NB4 (cell line): ENCODE results near the gene ZNF827.

Experiments used
- DNase-seq: peaks from one replicate; pipeline ENCODE4 v3.0.0; 2010; ENCODE audit warnings: low read depth
- H3K4me3 ChIP-seq: one replicate; pipeline ENCODE4 v1.5.1; 2011; ENCODE audit warnings: mild to moderate bottlenecking, low read depth, low read length, moderate library complexity
- MAX ChIP-seq: IDR thresholded peaks from 2 replicates; pipeline ENCODE4 v1.6.1; 2011; ENCODE audit warnings: low read depth, low read length
- MYC ChIP-seq: IDR thresholded peaks from 2 replicates; pipeline ENCODE4 v1.6.1; 2011; ENCODE audit warnings: low read depth, low read length
- POLR2A ChIP-seq: IDR thresholded peaks from 2 replicates; pipeline ENCODE4 v1.6.1; 2011; ENCODE audit warnings: mild to moderate bottlenecking; ENCODE audit not compliant: insufficient read length; ENCODE audit errors: extremely low read depth
- TF ChIP-seq, protein P1 (sequence below): IDR thresholded peaks from one replicate; pipeline ENCODE4 v1.5.1; 2012; ENCODE audit warnings: low read depth, low read length

Gene ZNF827

GRCh38 chr4:145885666-145886065 lies 53.0 kb downstream of the ZNF827 start:
- TF ChIP-seq MAX: no peak
- DNase-seq: no peak
- H3K4me3 ChIP-seq: no peak overlapping the region

GRCh38 chr4:145884775-145885174 lies 53.8 kb downstream of the ZNF827 start:
- H3K4me3 ChIP-seq: no peak overlapping the region
- no peak for TF ChIP-seq POLR2A
- TF ChIP-seq, protein P1, sequence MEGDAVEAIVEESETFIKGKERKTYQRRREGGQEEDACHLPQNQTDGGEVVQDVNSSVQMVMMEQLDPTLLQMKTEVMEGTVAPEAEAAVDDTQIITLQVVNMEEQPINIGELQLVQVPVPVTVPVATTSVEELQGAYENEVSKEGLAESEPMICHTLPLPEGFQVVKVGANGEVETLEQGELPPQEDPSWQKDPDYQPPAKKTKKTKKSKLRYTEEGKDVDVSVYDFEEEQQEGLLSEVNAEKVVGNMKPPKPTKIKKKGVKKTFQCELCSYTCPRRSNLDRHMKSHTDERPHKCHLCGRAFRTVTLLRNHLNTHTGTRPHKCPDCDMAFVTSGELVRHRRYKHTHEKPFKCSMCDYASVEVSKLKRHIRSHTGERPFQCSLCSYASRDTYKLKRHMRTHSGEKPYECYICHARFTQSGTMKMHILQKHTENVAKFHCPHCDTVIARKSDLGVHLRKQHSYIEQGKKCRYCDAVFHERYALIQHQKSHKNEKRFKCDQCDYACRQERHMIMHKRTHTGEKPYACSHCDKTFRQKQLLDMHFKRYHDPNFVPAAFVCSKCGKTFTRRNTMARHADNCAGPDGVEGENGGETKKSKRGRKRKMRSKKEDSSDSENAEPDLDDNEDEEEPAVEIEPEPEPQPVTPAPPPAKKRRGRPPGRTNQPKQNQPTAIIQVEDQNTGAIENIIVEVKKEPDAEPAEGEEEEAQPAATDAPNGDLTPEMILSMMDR: no peak
- TF ChIP-seq MYC: no peak
- TF ChIP-seq MAX: no peak
- DNase-seq: no peak

DNA sequence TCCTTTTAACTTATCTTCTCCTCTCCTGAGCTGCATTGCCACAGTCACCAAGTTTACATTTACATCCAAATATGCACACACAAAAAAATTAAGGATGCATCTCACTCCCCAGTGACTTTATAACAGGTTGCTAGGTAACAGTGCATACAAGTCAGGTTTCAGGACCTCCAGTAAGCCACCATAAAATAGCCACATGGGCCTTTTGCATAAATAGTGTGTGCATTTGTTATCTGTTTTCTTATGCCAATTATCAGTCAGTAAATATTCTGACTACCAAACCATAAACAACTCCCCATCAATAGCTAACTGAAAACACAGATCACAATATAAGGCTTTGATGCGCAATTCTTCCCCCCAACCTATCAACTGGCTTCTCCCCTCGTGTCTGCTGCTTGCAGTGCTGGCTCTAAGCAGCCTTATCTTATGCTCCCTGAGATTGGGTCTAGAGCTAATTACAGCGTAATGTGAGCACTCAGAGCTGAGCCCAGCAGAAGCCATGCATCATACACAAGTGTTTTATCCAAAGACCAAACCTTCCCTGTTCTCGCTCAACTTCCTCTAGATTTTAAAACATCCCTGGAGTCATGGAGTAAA lies 55.4 kb downstream of the ZNF827 start:
- H3K4me3 ChIP-seq: no peak overlapping the region
- DNase-seq: no peak
- TF ChIP-seq MYC (no peak), MAX (no peak), POLR2A (no peak)
- TF ChIP-seq, protein P1: no peak

- H3K4me3 ChIP-seq: no peak overlapping the region
- TF ChIP-seq, protein P1: no peak
- TF ChIP-seq MAX (no peak), MYC (no peak), POLR2A (no peak)
- no peak for DNase-seq
These were observed 56.0 kb downstream of the ZNF827 start for GRCh38 chr4:145882604-145883003.

DNA sequence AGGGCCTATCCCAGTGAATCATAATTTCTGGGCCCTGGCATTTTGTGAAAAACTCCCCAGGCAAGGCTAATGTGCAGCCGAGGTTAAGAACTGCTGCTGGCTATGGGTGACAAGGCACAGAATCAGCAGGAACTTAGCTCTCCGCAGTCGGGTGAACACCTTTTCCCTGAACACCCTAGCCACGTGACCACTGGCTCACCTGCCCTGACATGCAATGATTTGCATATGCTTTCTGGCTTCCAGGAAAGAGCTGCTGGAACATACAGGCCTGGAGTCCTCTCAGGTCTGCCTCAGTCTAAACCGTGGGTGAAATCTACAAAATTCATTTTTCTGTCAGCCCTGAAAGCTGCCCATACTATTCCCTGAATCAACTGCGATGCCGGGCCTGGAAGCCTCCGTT lies 56.6 kb downstream of the ZNF827 start:
- no peak for TF ChIP-seq POLR2A
- TF ChIP-seq MAX: no peak
- no peak for TF ChIP-seq MYC
- TF ChIP-seq, protein P1: no peak

GRCh38 chr4:145881576-145881975 lies 57.0 kb downstream of the ZNF827 start:
- no peak for DNase-seq
- no peak overlapping the region for H3K4me3 ChIP-seq
- TF ChIP-seq MYC (no peak), POLR2A (no peak), MAX (no peak)
- TF ChIP-seq, protein P1: no peak

More for the DNA sequence above, 56.6 kb downstream of the ZNF827 start:
- no peak overlapping the region for H3K4me3 ChIP-seq
- DNase-seq: no peak
